ENCODE results near the gene KCNJ9. TPM values are rescaled to one million over a fixed set of nuclear protein-coding genes. Genes with fewer than 3 reads are reported as not detected.
"Not testable (repeated sequence)": the region's sequence is repeated elsewhere in the genome, so short reads cannot be mapped to it uniquely, and the experiment has no call there.

The KCNJ9 gene
- total RNA-seq, 2 donors from 2014 or later: 0.05 TPM; not detected in 1

GRCh38 chr1:160105155-160105554, 23.8 kb downstream of the KCNJ9 start:
- DNase-seq (no peak), ATAC-seq (replicated peaks in 1 of 2) (no peak)
- Mint-ChIP-seq H3K9me3 (no peaks in the 10 kb centered on the region), H3K27me3 (ENCODE audit: low read depth) (no peaks in the 10 kb centered on the region), H3K27ac (no peak overlapping the region), H3K4me1 (ENCODE audit: low read depth) (peaks cover 26% of the 10 kb centered on the region), H3K4me3 (no peak overlapping the region), H3K36me3 (ENCODE audit: insufficient read depth in 2 of 2) (no peaks in the 10 kb centered on the region)

GRCh38 chr1:160107512-160107911, 26.2 kb downstream of the KCNJ9 start:
- Mint-ChIP-seq H3K27me3 (ENCODE audit: low read depth) (no peaks in the 10 kb centered on the region), H3K9me3 (no peaks in the 10 kb centered on the region), H3K4me3 (no peak overlapping the region), H3K4me1 (ENCODE audit: low read depth) (peaks cover 14% of the 10 kb centered on the region), H3K36me3 (ENCODE audit: insufficient read depth in 2 of 2) (no peaks in the 10 kb centered on the region), H3K27ac (no peak overlapping the region)
- DNase-seq (no peak), ATAC-seq (replicated peaks in 1 of 2) (no peak)

GRCh38 chr1:160108888-160109662, 27.7 kb downstream of the KCNJ9 start:
- no peaks in the 10 kb centered on the region for H3K9me3 Mint-ChIP-seq
- H3K27me3 Mint-ChIP-seq (ENCODE audit: low read depth): no peaks in the 10 kb centered on the region
- DNase-seq (peak; percentile 56), ATAC-seq (replicated peaks in 1 of 2) (peak; percentile 41 to 67)
- H3K27ac Mint-ChIP-seq: peak overlapping the region; percentile 21
- no peak overlapping the region for H3K4me3 Mint-ChIP-seq
- no peaks in the 10 kb centered on the region for H3K36me3 Mint-ChIP-seq (ENCODE audit: insufficient read depth in 2 of 2)
- peaks cover 14% of the 10 kb centered on the region for H3K4me1 Mint-ChIP-seq (ENCODE audit: low read depth)

GRCh38 chr1:160109686-160110085, 28.3 kb downstream of the KCNJ9 start:
- Mint-ChIP-seq H3K4me1 (ENCODE audit: low read depth) (peaks cover 14% of the 10 kb centered on the region), H3K4me3 (no peak overlapping the region), H3K27me3 (ENCODE audit: low read depth) (no peaks in the 10 kb centered on the region), H3K27ac (no peak overlapping the region), H3K9me3 (no peaks in the 10 kb centered on the region), H3K36me3 (ENCODE audit: insufficient read depth in 2 of 2) (no peaks in the 10 kb centered on the region)
- DNase-seq (no peak), ATAC-seq (replicated peaks in 1 of 2) (no peak)

- H3K27ac Mint-ChIP-seq; DNase-seq; H3K27me3 Mint-ChIP-seq (ENCODE audit: low read depth); H3K9me3 Mint-ChIP-seq; H3K36me3 Mint-ChIP-seq (ENCODE audit: insufficient read depth in 2 of 2); ATAC-seq (replicated peaks in 1 of 2); H3K4me3 Mint-ChIP-seq: not testable (repeated sequence)
- H3K4me1 Mint-ChIP-seq (ENCODE audit: low read depth): peaks cover 14% of the 10 kb centered on the region
Observed at GRCh38 chr1:160111462-160111861, 30.1 kb downstream of the KCNJ9 start.

GRCh38 chr1:160112357-160112756, 31.0 kb downstream of the KCNJ9 start:
- Mint-ChIP-seq H3K27me3 (ENCODE audit: low read depth) (peaks cover 7% of the 10 kb centered on the region), H3K36me3 (ENCODE audit: insufficient read depth in 2 of 2) (no peaks in the 10 kb centered on the region), H3K4me3 (no peak overlapping the region), H3K4me1 (ENCODE audit: low read depth) (peaks cover 14% of the 10 kb centered on the region), H3K27ac (no peak overlapping the region), H3K9me3 (no peaks in the 10 kb centered on the region)
- DNase-seq (no peak), ATAC-seq (replicated peaks in 1 of 2) (no peak)

- Mint-ChIP-seq H3K9me3 (no peaks in the 10 kb centered on the region), H3K4me1 (ENCODE audit: low read depth) (peaks cover 14% of the 10 kb centered on the region), H3K27ac (no peak overlapping the region), H3K27me3 (ENCODE audit: low read depth) (peaks cover 11% of the 10 kb centered on the region), H3K4me3 (no peak overlapping the region), H3K36me3 (ENCODE audit: insufficient read depth in 2 of 2) (no peaks in the 10 kb centered on the region)
- DNase-seq: no peak
- no peak for ATAC-seq (replicated peaks in 1 of 2)
Observed at GRCh38 chr1:160113407-160113806, 32.1 kb downstream of the KCNJ9 start.

- H3K27me3 Mint-ChIP-seq (ENCODE audit: low read depth): peaks cover 15% of the 10 kb centered on the region
- H3K27ac Mint-ChIP-seq: no peak overlapping the region
- peaks cover 8% of the 10 kb centered on the region for H3K4me1 Mint-ChIP-seq (ENCODE audit: low read depth)
- no peaks in the 10 kb centered on the region for H3K36me3 Mint-ChIP-seq (ENCODE audit: insufficient read depth in 2 of 2)
- H3K9me3 Mint-ChIP-seq: no peaks in the 10 kb centered on the region
- no peak overlapping the region for H3K4me3 Mint-ChIP-seq
- DNase-seq: no peak
- no peak for ATAC-seq (replicated peaks in 1 of 2)
Observed at GRCh38 chr1:160114085-160114484, 32.7 kb downstream of the KCNJ9 start.

- no peaks in the 10 kb centered on the region for H3K9me3 Mint-ChIP-seq
- no peak for ATAC-seq (replicated peaks in 1 of 2)
- no peak within 1 kb of the TSS for H3K4me3 Mint-ChIP-seq
- no peak within 1 kb of the TSS for H3K27ac Mint-ChIP-seq
- H3K27me3 Mint-ChIP-seq (ENCODE audit: low read depth): peaks cover 15% of the 10 kb centered on the region
- no peak for DNase-seq
- H3K4me1 Mint-ChIP-seq (ENCODE audit: low read depth): no peaks in the 10 kb centered on the region
- H3K36me3 Mint-ChIP-seq (ENCODE audit: insufficient read depth in 2 of 2): no peaks in the 10 kb centered on the region
Observed at GRCh38 chr1:160115545-160116282, 34.4 kb downstream of the KCNJ9 start, which contains the start of gene ATP1A2. ATP1A2 (plus strand) TSS chr1:160115759; CDS start chr1:160115862, 103 bp downstream.

GRCh38 chr1:160116283-160117147, 35.2 kb downstream of the KCNJ9 start:
- no peaks in the 10 kb centered on the region for H3K9me3 Mint-ChIP-seq

GRCh38 chr1:160117300-160117699, 36.0 kb downstream of the KCNJ9 start:
- H3K4me3 Mint-ChIP-seq: no peak overlapping the region
- DNase-seq (no peak), ATAC-seq (replicated peaks in 1 of 2) (no peak)
- H3K9me3 Mint-ChIP-seq: no peaks in the 10 kb centered on the region
- no peak overlapping the region for H3K27ac Mint-ChIP-seq
- H3K36me3 Mint-ChIP-seq (ENCODE audit: insufficient read depth in 2 of 2): no peaks in the 10 kb centered on the region
- no peaks in the 10 kb centered on the region for H3K4me1 Mint-ChIP-seq (ENCODE audit: low read depth)
- H3K27me3 Mint-ChIP-seq (ENCODE audit: low read depth): peaks cover 15% of the 10 kb centered on the region

More at GRCh38 chr1:160116283-160117147, 35.2 kb downstream of the KCNJ9 start:
- Mint-ChIP-seq H3K27ac (no peak overlapping the region), H3K27me3 (ENCODE audit: low read depth) (peaks cover 15% of the 10 kb centered on the region), H3K4me1 (ENCODE audit: low read depth) (no peaks in the 10 kb centered on the region), H3K4me3 (no peak overlapping the region), H3K36me3 (ENCODE audit: insufficient read depth in 2 of 2) (no peaks in the 10 kb centered on the region)
- no peak for DNase-seq
- no peak for ATAC-seq (replicated peaks in 1 of 2)

- ATAC-seq (replicated peaks in 1 of 2): no peak
- Mint-ChIP-seq H3K36me3 (ENCODE audit: insufficient read depth in 2 of 2) (no peaks in the 10 kb centered on the region), H3K9me3 (no peaks in the 10 kb centered on the region), H3K27me3 (ENCODE audit: low read depth) (peaks cover 15% of the 10 kb centered on the region), H3K4me1 (ENCODE audit: low read depth) (no peaks in the 10 kb centered on the region), H3K27ac (no peak overlapping the region), H3K4me3 (no peak overlapping the region)
- no peak for DNase-seq
Observed at GRCh38 chr1:160117709-160118183, 36.4 kb downstream of the KCNJ9 start.

GRCh38 chr1:160118928-160119327, 37.6 kb downstream of the KCNJ9 start:
- no peaks in the 10 kb centered on the region for H3K36me3 Mint-ChIP-seq (ENCODE audit: insufficient read depth in 2 of 2)
- no peaks in the 10 kb centered on the region for H3K9me3 Mint-ChIP-seq
- no peak overlapping the region for H3K27ac Mint-ChIP-seq
- H3K27me3 Mint-ChIP-seq (ENCODE audit: low read depth): peaks cover 15% of the 10 kb centered on the region
- H3K4me3 Mint-ChIP-seq: no peak overlapping the region
- no peaks in the 10 kb centered on the region for H3K4me1 Mint-ChIP-seq (ENCODE audit: low read depth)
- ATAC-seq (replicated peaks in 1 of 2) (no peak), DNase-seq (no peak)

Measured in activated T-cell treated with anti-CD3 and anti-CD28 coated beads, Interleukin-2, amount 50 U/mL, for 72 hours (primary cell).